Measurements from ENCODE around the gene SCGB1A1. TPM values are rescaled to one million over a fixed set of nuclear protein-coding genes. Genes with fewer than 3 reads are reported as not detected.

Gene SCGB1A1
- total RNA-seq, 6 experiments from 2014 or later, result not detected

GRCh38 chr11:62388999-62389398, 29.8 kb upstream of the SCGB1A1 start:
- Mint-ChIP-seq H3K27me3 (ENCODE audit: insufficient read depth) (peaks cover 31% of the 10 kb centered on the region), H3K36me3 (ENCODE audit: low read depth) (no peaks in the 10 kb centered on the region), H3K9me3 (no peaks in the 10 kb centered on the region), H3K27ac (no peak overlapping the region), H3K4me3 (no peak overlapping the region), H3K4me1 (ENCODE audit: low read depth) (no peaks in the 10 kb centered on the region)
- no peak for DNase-seq
- no peak for TF ChIP-seq CTCF (IDR thresholded peaks at IDR 0.05)

- Mint-ChIP-seq H3K36me3 (ENCODE audit: low read depth) (no peaks in the 10 kb centered on the region), H3K27me3 (ENCODE audit: insufficient read depth) (peaks cover 29% of the 10 kb centered on the region), H3K4me3 (no peak overlapping the region), H3K27ac (no peak overlapping the region), H3K4me1 (ENCODE audit: low read depth) (peaks cover 10% of the 10 kb centered on the region), H3K9me3 (no peaks in the 10 kb centered on the region)
- DNase-seq, result no peak
- no peak for TF ChIP-seq CTCF (IDR thresholded peaks at IDR 0.05)
Measured at GRCh38 chr11:62390237-62390636, 28.6 kb upstream of the SCGB1A1 start.

GRCh38 chr11:62390722-62391121, 28.1 kb upstream of the SCGB1A1 start:
- TF ChIP-seq CTCF (IDR thresholded peaks at IDR 0.05), result no peak
- no peak for DNase-seq
- no peak overlapping the region for H3K27ac Mint-ChIP-seq
- H3K9me3 Mint-ChIP-seq, result no peaks in the 10 kb centered on the region
- H3K36me3 Mint-ChIP-seq (ENCODE audit: low read depth), result no peaks in the 10 kb centered on the region
- H3K27me3 Mint-ChIP-seq (ENCODE audit: insufficient read depth), result peaks cover 27% of the 10 kb centered on the region
- H3K4me1 Mint-ChIP-seq (ENCODE audit: low read depth), result peaks cover 15% of the 10 kb centered on the region
- H3K4me3 Mint-ChIP-seq, result no peak overlapping the region

- Mint-ChIP-seq H3K4me1 (ENCODE audit: low read depth) (peaks cover 15% of the 10 kb centered on the region), H3K9me3 (no peaks in the 10 kb centered on the region), H3K27me3 (ENCODE audit: insufficient read depth) (peaks cover 27% of the 10 kb centered on the region), H3K36me3 (ENCODE audit: low read depth) (no peaks in the 10 kb centered on the region), H3K4me3 (no peak overlapping the region), H3K27ac (no peak overlapping the region)
- TF ChIP-seq CTCF (IDR thresholded peaks at IDR 0.05), result peak; percentile 39
- no peak for DNase-seq
Measured at GRCh38 chr11:62391642-62392425, 27.0 kb upstream of the SCGB1A1 start.

- Mint-ChIP-seq H3K27ac (no peak overlapping the region), H3K4me3 (no peak overlapping the region), H3K4me1 (ENCODE audit: low read depth) (peaks cover 15% of the 10 kb centered on the region), H3K27me3 (ENCODE audit: insufficient read depth) (peaks cover 25% of the 10 kb centered on the region), H3K9me3 (no peaks in the 10 kb centered on the region), H3K36me3 (ENCODE audit: low read depth) (no peaks in the 10 kb centered on the region)
- TF ChIP-seq CTCF (IDR thresholded peaks at IDR 0.05), result no peak
- DNase-seq, result no peak
Measured at GRCh38 chr11:62392506-62392905, 26.3 kb upstream of the SCGB1A1 start.
